ENCODE results near the gene VPS51. TPM values are rescaled to one million over a fixed set of nuclear protein-coding genes. Genes with fewer than 3 reads are reported as not detected.
"Not testable (repeated sequence)": the region's sequence is repeated elsewhere in the genome, so short reads cannot be mapped to it uniquely, and the experiment has no call there.

VPS51 gene
- total RNA-seq, 2 experiments from 2014 or later = 104 to 116 TPM

DNA sequence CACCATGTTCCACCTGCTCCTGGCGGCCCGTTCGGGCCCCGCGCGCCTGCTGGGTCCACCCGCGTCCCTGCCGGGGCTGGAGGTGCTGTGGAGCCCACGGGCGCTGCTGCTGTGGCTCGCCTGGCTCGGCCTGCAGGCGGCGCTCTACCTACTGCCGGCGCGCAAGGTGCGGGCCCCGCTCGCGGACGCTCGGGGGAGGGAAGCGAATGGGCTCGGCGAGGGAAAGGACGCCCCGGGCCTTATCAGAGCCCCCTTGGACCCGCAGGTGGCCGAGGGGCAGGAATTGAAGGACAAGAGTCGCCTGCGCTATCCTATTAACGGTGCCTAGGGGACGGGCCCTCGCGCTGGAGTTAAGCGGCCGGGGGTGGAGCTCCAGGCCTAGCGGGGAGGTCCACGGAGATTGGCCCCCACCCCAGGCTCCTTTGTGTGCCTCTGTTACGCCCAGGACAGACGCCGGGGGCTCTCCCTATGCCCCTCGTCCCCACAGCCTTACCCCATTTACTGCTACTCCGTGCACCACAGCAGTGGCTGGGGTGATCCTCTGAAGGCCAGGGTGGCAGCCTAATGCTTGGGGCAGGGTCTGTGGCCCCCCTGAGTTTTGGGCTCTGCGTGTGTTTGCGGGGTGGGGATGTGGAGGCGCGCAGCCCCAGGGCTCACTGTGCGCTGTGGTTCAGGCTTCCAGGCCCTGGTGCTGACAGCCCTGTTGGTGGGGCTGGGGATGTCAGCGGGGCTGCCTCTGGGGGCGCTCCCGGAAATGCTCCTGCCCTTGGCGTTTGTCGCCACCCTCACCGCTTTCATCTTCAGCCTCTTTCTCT lies 16.7 kb downstream of the VPS51 start:
- no peaks in the 10 kb centered on the region for H3K9me3 Mint-ChIP-seq (ENCODE audit: low read depth)
- no peaks in the 10 kb centered on the region for H3K27me3 Mint-ChIP-seq
- peaks cover 49% of the 10 kb centered on the region for H3K4me1 Mint-ChIP-seq
- peak; percentile 84 for DNase-seq
- peak overlapping the region; percentile 85 for H3K27ac Mint-ChIP-seq
- peak; percentile 55 for ATAC-seq
- H3K36me3 Mint-ChIP-seq = peaks cover under 1% of the 10 kb centered on the region
- CTCF ChIA-PET = interaction anchor here (0.6 to 5.4 kb wide), 22 partner anchors 8 to 502 kb away, joined by 3 to 114 read pairs (median 4); partner anchors contain the start of genes ARL2, CAPN1, CDC42EP2 and CDCA5
- H3K4me3 Mint-ChIP-seq = peak overlapping the region; percentile 80

DNA sequence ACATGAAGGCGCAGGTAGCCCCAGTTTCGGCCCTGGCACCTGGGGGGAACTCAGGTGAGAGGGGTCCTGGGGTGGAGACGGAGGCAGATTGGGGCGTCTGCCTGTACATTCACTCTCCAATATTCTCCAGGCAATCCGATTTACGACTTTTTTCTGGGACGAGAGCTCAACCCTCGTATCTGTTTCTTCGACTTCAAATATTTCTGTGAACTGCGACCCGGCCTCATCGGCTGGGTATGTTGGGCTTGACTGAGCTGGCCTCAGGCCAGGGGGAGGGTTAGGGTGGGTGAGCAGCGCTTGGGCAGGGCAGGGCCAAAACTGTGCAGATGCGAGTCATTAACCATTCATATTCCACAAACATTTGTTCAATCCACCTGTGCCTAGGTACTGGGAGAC lies 17.3 kb downstream of the VPS51 start:
- Mint-ChIP-seq H3K36me3 (peaks cover 3% of the 10 kb centered on the region), H3K4me3 (peak overlapping the region; percentile 80), H3K9me3 (ENCODE audit: low read depth) (no peaks in the 10 kb centered on the region), H3K27ac (peak overlapping the region; percentile 85), H3K27me3 (no peaks in the 10 kb centered on the region), H3K4me1 (peaks cover 54% of the 10 kb centered on the region)
- ATAC-seq (no peak), DNase-seq (no peak)
- CTCF ChIA-PET = interaction anchor here (0.5 to 5.4 kb wide), 17 partner anchors 8 to 368 kb away, joined by 3 to 114 read pairs (median 4); partner anchors contain the start of genes ARL2, CAPN1, CDC42EP2 and FAU

DNA sequence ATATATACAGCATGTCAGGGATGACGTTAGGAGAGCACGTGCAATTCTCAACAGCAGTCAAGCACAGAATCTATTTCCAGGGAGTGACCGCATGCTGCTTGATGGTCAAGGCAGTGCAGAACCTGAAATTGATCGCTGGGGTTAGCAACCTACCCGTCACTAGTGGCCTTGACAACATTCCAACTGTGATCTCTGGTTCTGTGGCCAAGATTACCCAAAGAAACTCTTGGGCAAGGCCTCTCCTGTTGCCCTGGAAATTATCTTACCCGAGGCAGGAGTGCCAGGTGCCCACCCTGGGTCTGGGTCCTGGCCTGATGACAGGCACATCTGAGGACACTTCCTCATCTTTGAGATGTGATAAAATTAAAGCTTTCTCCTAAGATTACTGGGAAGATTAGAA lies 17.8 kb downstream of the VPS51 start:
- Mint-ChIP-seq H3K9me3 (ENCODE audit: low read depth) (no peaks in the 10 kb centered on the region), H3K36me3 (peaks cover 8% of the 10 kb centered on the region), H3K4me3 (peak overlapping the region; percentile 80), H3K4me1 (peaks cover 59% of the 10 kb centered on the region), H3K27ac (peak overlapping the region; percentile 85), H3K27me3 (no peaks in the 10 kb centered on the region)
- DNase-seq = no peak
- CTCF ChIA-PET = interaction anchor here (0.5 to 5.4 kb wide), 7 partner anchors 7 to 218 kb away, joined by 3 to 114 read pairs (median 29); partner anchors contain the start of genes ARL2, FAU, MRPL49 and SYVN1
- ATAC-seq = no peak

DNA sequence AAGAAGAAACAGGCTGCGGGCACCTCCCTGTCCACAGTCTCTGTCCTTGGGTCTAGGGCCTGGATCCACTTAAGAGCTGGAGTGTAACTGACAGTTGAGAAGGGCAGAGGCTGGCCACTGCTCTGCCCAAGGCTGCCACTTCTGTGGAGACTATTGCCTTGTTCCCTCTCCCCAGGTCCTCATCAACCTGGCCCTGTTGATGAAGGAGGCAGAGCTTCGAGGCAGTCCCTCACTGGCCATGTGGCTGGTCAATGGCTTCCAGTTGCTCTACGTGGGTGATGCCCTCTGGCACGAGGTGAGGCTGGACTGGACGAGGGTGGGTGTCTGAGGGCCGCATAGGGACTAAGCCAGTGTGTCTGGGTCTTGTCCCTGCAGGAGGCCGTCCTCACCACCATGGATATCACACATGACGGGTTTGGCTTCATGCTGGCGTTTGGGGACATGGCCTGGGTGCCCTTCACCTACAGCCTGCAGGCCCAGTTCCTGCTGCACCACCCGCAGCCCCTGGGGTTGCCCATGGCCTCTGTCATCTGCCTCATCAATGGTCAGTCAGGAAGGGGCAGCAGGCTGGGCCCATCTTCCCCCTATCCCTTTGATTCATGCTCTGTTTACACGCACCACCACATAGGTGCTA lies 18.6 kb downstream of the VPS51 start:
- Mint-ChIP-seq H3K4me1 (peaks cover 61% of the 10 kb centered on the region), H3K9me3 (ENCODE audit: low read depth) (no peaks in the 10 kb centered on the region), H3K4me3 (no peak overlapping the region), H3K27ac (no peak overlapping the region), H3K27me3 (no peaks in the 10 kb centered on the region), H3K36me3 (peaks cover 10% of the 10 kb centered on the region)
- no peak for ATAC-seq
- CTCF ChIA-PET = interaction anchor here (4.8 to 5.4 kb wide), 3 partner anchors 14 to 101 kb away, joined by 29 to 114 read pairs (median 68); partner anchors contain the start of genes ARL2, SYVN1 and VPS51
- no peak for DNase-seq

DNA sequence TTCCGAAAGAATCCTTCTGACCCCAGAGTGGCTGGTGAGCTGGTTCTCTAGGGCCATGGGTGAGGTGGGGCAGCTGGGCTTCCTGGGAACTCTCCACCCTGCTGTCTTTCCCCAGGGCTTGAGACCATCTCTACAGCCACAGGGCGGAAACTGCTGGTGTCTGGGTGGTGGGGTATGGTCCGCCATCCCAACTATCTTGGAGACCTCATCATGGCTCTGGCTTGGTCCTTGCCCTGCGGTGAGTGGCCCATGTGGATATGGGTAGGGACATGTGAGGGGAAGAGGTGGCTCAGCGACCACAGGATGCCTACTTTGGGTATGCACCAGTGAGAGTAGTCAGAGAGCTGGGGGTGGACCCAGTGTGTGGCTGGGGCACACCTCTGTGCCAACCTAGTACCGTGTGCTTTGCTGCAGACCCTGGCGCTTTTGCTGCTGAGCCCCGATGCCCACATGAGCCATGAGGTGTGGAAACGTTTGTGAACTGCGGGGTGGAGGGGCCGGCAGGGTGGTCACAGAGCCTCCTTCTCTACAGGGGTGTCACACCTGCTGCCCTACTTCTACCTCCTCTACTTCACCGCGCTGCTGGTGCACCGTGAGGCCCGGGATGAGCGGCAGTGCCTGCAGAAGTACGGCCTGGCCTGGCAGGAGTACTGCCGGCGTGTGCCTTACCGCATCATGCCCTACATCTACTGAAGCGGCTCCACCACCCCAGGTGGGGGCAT lies 19.5 kb downstream of the VPS51 start:
- H3K27ac Mint-ChIP-seq = peak overlapping the region; percentile 28
- CTCF ChIA-PET = interaction anchor here (1.1 to 4.8 kb wide), 5 partner anchors 12 to 102 kb away, joined by 3 to 29 read pairs (median 16); partner anchors contain the start of genes ARL2 and SYVN1
- DNase-seq = no peak
- no peak overlapping the region for H3K4me3 Mint-ChIP-seq
- H3K9me3 Mint-ChIP-seq (ENCODE audit: low read depth) = no peaks in the 10 kb centered on the region
- H3K27me3 Mint-ChIP-seq = no peaks in the 10 kb centered on the region
- H3K4me1 Mint-ChIP-seq = peaks cover 62% of the 10 kb centered on the region
- H3K36me3 Mint-ChIP-seq = peaks cover 17% of the 10 kb centered on the region
- no peak for ATAC-seq

DNA sequence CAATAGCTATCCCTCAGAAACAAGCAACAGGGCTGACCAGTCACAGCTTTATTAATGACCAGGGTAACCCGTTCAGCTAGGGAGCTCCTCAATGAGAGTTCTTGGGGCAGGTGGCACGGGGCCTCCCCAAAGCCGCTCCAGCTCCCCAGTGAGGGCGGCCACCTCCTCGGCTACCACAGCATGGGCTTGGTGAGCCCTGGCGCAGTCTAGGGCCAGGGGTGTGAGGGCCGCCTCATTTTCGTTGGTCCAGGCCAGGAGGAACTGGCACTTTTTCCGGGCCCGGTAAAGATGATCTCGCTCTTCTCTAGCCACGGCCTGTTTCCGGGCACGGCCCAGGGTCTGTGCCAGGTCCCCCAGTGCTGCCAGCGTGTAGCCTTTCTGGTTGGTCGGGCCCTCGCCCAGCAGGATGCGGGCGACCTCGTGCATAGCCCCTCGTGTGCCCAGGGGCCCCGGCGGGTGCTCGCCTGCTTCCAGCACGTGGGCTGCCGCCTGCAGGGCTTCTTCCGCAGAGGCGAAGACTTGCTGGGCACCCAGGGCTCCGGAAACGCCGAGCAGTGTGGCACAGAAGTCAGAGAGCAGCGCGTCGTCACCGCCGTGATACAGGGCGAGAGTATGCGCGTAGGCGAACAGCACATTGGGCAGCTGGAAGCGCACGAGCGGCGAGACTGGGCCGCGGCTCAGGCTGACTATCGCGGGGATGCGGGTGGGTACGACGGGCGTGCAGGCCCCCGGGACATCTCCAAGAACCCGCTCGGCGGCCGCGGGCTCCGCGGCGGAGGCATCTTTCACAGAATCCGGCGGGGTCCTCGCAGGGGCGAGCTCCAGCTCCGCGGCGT lies 20.6 kb downstream of the VPS51 start:
- peaks cover 61% of the 10 kb centered on the region for H3K4me1 Mint-ChIP-seq
- peak overlapping the region; percentile 86 for H3K4me3 Mint-ChIP-seq
- no peak for ATAC-seq
- CTCF ChIA-PET = interaction anchor here (0.7 to 4.8 kb wide), 27 partner anchors 13 to 1278 kb away, joined by 3 to 29 read pairs (median 4); partner anchors contain the start of genes ARL2, CAPN1, CDCA5 and POLA2
- H3K36me3 Mint-ChIP-seq = peaks cover 26% of the 10 kb centered on the region
- peak overlapping the region; percentile 91 for H3K27ac Mint-ChIP-seq
- DNase-seq = peak; percentile 77
- no peaks in the 10 kb centered on the region for H3K27me3 Mint-ChIP-seq
- no peaks in the 10 kb centered on the region for H3K9me3 Mint-ChIP-seq (ENCODE audit: low read depth)

DNA sequence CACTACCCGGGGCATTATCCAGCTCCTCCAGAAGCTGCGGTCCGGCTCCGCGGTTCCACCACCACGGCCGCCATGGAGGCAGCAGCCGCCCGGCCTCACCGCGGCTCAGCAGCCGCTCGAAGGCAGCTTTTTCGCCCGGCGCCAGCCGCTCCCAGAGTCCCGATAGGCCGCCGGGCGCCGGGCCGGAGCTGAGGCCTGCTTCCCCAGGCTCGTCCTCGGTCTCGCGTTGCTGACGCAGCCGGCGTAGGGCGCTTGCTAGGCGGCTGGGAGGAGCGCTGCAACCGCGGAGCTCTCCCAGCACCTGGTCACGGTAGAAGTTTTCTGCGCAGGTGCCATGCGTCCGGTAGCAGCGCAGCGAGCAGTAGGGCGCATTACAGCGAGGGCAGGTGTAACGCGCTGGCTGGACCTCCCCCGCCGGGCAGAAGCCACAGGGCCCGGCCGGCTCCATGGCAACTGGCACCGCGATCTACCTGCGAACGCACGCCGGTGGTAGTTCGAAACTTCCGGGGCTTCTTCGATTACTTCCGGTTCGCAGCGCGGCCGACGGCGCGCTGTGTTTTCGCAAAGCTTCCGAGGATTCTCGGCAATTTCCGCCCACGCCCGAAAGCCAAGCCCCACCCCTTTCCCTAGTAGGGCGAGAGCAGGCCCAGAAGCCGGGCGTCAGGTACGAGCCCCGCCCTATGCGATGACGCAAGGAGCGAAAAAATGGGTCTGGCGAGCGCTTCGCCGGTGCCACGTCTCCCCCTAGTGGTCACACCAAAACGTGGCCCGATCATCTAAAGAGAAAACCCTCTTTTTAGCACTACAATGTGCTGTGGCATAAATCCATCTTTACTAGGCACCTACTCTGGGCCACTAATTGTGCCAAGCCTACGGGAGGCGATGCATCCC lies 21.4 kb downstream of the VPS51 start, which contains the start of gene ZNHIT2:
Gene ZNHIT2, minus strand, starts transcription at position 496 of the 891 bp plus-strand sequence. Its CDS starts 48 bp downstream, at position 448.
- CTCF ChIA-PET = interaction anchor here (0.6 to 4.8 kb wide), 34 partner anchors 9 to 1279 kb away, joined by 3 to 29 read pairs (median 4); partner anchors contain the start of genes ARL2, CAPN1, CDC42BPG and CDCA5
- H3K4me1 Mint-ChIP-seq = peaks cover 64% of the 10 kb centered on the region
- peaks cover 32% of the 10 kb centered on the region for H3K36me3 Mint-ChIP-seq
- DNase-seq = peak; percentile 100
- H3K9me3 Mint-ChIP-seq (ENCODE audit: low read depth) = no peaks in the 10 kb centered on the region
- H3K4me3 Mint-ChIP-seq = peak within 1 kb of the TSS; percentile 86
- peak within 1 kb of the TSS; percentile 91 for H3K27ac Mint-ChIP-seq
- H3K27me3 Mint-ChIP-seq = no peaks in the 10 kb centered on the region
- peak; percentile 71 for ATAC-seq

DNA sequence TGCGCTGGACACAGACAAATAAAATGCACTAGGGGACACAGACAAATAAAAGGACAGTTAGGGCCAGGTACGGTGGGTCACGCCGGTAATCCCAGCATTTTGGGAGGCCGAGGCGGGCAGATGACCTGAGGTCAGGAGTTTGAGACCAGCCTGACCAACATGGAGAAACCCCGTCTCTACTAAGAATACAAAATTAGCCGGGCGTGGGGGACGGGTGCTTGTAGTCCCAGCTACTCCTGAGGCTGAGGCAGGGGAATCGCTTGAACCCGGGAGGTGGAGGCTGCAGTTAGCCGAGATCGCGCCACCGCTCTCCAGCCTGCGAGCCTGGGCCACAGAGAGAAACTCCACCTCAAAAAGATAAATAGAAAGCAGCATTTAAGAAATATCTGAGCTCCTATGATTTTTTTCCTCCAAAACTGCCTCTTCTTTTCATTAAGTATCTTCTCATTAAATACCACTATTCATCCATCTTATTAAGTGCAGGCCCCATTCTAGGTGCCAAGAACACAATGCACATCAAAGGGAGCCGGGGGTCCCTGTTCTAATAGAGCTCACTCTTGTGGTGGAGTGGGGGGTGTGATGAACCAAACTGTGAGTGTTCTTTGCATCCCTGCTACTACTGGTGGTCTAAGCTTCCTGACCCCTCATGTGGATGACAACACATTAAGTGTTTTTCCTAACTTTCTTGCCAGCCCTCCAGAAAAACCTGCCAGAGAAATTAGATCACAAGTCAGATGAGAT lies 22.3 kb downstream of the VPS51 start:
- Mint-ChIP-seq H3K27ac (peak overlapping the region; percentile 89), H3K36me3 (peaks cover 32% of the 10 kb centered on the region), H3K4me1 (peaks cover 66% of the 10 kb centered on the region), H3K9me3 (ENCODE audit: low read depth) (no peaks in the 10 kb centered on the region), H3K4me3 (peak overlapping the region; percentile 86), H3K27me3 (no peaks in the 10 kb centered on the region)
- ATAC-seq (no peak), DNase-seq (no peak)
- CTCF ChIA-PET = interaction anchor here (0.6 to 5.6 kb wide), 22 partner anchors 7 to 307 kb away, joined by 3 to 59 read pairs (median 5); partner anchors contain the start of genes ARL2, CDC42BPG, CDCA5 and DPF2

DNA sequence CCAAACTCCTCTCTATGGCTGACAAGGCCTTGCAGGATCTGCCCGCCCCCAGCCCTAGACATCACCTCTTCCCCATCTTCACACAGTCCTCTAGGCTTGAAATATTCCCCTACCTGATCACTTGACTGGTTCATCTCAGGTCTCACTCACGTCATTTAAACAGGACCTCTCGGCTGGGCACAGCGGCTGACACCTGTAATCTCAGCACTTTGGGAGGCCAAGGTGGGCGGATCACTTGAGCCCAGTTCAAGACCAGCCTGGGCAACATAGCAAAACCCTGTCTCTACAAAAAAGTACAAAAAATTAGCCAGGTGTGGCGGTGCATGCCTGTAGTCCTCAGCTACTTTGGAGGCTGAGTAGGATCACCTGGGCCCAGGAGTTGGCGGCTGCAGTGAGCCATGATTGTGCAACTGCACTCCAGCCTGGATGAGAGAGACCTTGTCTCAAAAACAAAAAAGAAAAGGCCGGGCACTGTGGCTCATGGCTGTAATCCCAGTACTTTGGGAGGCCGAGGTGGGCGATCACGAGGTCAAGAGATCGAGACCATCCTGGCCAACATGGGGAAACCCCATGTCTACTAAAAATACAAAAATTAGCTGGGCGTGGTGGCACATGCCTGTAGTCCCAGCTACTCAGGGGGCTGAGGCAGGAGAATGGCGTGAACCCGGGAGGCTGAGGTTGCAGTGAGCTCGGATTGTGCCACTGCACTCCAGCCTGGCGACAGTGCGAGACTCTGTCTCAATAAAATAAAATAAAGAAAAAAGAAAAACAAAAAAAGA lies 23.1 kb downstream of the VPS51 start:
- ATAC-seq; H3K27me3 Mint-ChIP-seq; DNase-seq; H3K4me3 Mint-ChIP-seq; H3K9me3 Mint-ChIP-seq (ENCODE audit: low read depth): not testable (repeated sequence)
- Mint-ChIP-seq H3K4me1 (peaks cover 64% of the 10 kb centered on the region), H3K36me3 (peaks cover 32% of the 10 kb centered on the region), H3K27ac (peak overlapping the region; percentile 89)
- CTCF ChIA-PET = interaction anchor here (0.6 to 5.6 kb wide), 9 partner anchors 7 to 308 kb away, joined by 3 to 59 read pairs (median 5); partner anchors contain the start of genes ARL2, CDC42BPG, MEN1 and SYVN1

DNA sequence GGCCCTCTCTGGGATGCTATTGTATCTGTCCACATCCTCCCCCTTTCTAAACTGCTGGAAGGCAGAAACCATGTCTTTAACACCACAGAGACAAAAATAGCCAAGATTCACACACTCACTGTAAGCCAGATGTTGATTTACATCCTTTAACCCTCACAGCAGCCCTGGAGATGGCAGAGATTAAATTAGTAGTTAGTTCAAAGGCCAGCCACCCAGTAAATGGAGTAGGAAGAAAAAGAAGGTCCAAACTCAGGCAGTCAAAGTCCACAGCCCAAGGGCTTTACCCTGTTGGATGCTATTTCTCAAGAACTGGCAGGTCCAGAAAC lies 23.6 kb downstream of the VPS51 start:
- H3K27ac Mint-ChIP-seq = peak overlapping the region; percentile 69
- H3K4me3 Mint-ChIP-seq = no peak overlapping the region
- DNase-seq (no peak), ATAC-seq (no peak)
- no peaks in the 10 kb centered on the region for H3K9me3 Mint-ChIP-seq (ENCODE audit: low read depth)
- H3K36me3 Mint-ChIP-seq = peaks cover 32% of the 10 kb centered on the region
- CTCF ChIA-PET = interaction anchor here (1.0 to 5.6 kb wide), 4 partner anchors 8 to 275 kb away, joined by 3 to 59 read pairs (median 16); partner anchors contain the start of genes ARL2, CDC42BPG, TM7SF2 and VPS51
- H3K4me1 Mint-ChIP-seq = peaks cover 67% of the 10 kb centered on the region
- no peaks in the 10 kb centered on the region for H3K27me3 Mint-ChIP-seq

Measured in activated CD8-positive, alpha-beta memory T cell treated with anti-CD3 and anti-CD28 coated beads, Interleukin-2, amount 10 ng/mL, durations not matched to agents 7 days and 5 days (primary cell).